Glutamatergic neuron (in vitro differentiated cells): Measurements from ENCODE around the gene RSPRY1. TPM values are rescaled to one million over a fixed set of nuclear protein-coding genes. Genes with fewer than 3 reads are reported as not detected.

Experiments used
- DNase-seq: peaks from one replicate; pipeline ENCODE4 v3.0.0; 2022
- H3K27ac Mint-ChIP-seq: one replicate; pipeline ENCODE4 v1.8.0; 2020; ENCODE audit warnings: mild to moderate bottlenecking, mixed read lengths, inconsistent platforms; ENCODE audit not compliant: unreplicated experiment
- H3K27me3 Mint-ChIP-seq: one replicate; pipeline ENCODE4 v1.8.0; 2020; ENCODE audit warnings: mild to moderate bottlenecking, moderate library complexity, mixed read lengths, inconsistent platforms; ENCODE audit not compliant: unreplicated experiment
- H3K36me3 Mint-ChIP-seq: one replicate; pipeline ENCODE4 v1.8.0; 2020; ENCODE audit warnings: mild to moderate bottlenecking, mixed read lengths, inconsistent platforms; ENCODE audit not compliant: unreplicated experiment
- H3K4me1 Mint-ChIP-seq: one replicate; pipeline ENCODE4 v1.8.0; 2020; ENCODE audit warnings: mild to moderate bottlenecking, low read depth, mixed read lengths, inconsistent platforms; ENCODE audit not compliant: unreplicated experiment
- H3K4me3 Mint-ChIP-seq: one replicate; pipeline ENCODE4 v1.8.0; 2020; ENCODE audit warnings: mild to moderate bottlenecking, mixed read lengths, inconsistent platforms; ENCODE audit not compliant: unreplicated experiment
- H3K9me3 Mint-ChIP-seq: one replicate; pipeline ENCODE4 v1.8.0; 2020; ENCODE audit warnings: mild to moderate bottlenecking, moderate library complexity, mixed read lengths, inconsistent platforms; ENCODE audit not compliant: unreplicated experiment
- CTCF ChIP-seq: fragments of 200-600 bp; sonication (generic); IDR thresholded peaks from one replicate; pipeline ENCODE4 v1.5.0; 2021; ENCODE audit not compliant: partially characterized antibody, unreplicated experiment
- total RNA-seq: library from RNA; stranded (reverse); fragmentation: NEBNext Ultra II Directional; extraction: Animal tissue kit (Norgen Biotek cat#: 25700); gene quantifications from one replicate; pipeline ENCODE4 v1.2.1, GENCODE V29; 2021; ENCODE audit not compliant: unreplicated experiment

RSPRY1 gene
- total RNA-seq, 1 donor from 2014 or later = 70.0 TPM

DNA sequence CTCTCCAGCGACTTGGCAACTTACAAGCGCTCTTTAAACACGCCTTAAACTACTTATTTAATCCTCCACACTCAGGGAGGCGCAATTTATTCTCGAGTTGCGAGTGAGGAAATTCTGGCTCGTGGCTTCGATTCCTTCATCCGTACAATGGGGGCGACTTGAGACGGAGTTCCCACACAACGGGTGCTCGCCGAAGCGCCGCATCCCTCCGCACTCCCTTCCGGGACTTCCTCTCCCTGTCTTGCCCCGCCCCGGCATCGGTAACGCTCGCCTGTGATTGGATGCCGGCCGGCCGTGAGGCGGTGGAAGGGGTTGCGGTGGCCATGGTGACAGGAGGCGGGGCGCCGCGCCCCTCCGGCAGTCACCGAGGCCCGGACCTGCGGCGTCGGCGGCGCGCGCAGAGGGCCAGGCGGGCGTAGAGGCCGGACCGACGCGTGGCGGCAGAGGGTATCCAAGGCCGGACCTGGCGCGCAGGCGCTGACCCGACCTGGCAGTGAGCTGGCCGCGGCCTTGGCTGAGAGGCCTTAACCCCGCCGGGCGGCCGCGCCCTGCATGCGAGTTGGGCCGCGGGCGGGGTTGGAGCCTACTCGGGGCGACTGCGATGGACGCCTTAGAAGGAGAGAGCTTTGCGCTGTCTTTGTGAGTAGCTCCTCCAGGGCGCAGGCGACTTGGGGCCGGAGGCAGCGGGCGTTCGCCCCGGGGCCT, 58.8 kb downstream of the RSPRY1 start, which contains the start of gene ARL2BP:
TSS of gene ARL2BP (plus strand) at position 493 of the 705 bp plus-strand sequence. CDS start at position 602, 109 bp downstream.
- Mint-ChIP-seq H3K27me3 (peaks cover 5% of the 10 kb centered on the region), H3K27ac (peak within 1 kb of the TSS; percentile 94), H3K4me3 (peak within 1 kb of the TSS; percentile 95), H3K36me3 (no peaks in the 10 kb centered on the region), H3K9me3 (peaks cover 3% of the 10 kb centered on the region), H3K4me1 (peaks cover 5% of the 10 kb centered on the region)
- DNase-seq = peak; percentile 99
- no peak for TF ChIP-seq CTCF

GRCh38 chr16:57245472-57246113, 59.5 kb downstream of the RSPRY1 start:
- DNase-seq = peak; percentile 58
- Mint-ChIP-seq H3K9me3 (peaks cover 4% of the 10 kb centered on the region), H3K36me3 (no peaks in the 10 kb centered on the region), H3K4me1 (peaks cover 5% of the 10 kb centered on the region), H3K27ac (peak overlapping the region; percentile 75), H3K4me3 (peak overlapping the region; percentile 90), H3K27me3 (peaks cover 5% of the 10 kb centered on the region)
- no peak for TF ChIP-seq CTCF

DNA sequence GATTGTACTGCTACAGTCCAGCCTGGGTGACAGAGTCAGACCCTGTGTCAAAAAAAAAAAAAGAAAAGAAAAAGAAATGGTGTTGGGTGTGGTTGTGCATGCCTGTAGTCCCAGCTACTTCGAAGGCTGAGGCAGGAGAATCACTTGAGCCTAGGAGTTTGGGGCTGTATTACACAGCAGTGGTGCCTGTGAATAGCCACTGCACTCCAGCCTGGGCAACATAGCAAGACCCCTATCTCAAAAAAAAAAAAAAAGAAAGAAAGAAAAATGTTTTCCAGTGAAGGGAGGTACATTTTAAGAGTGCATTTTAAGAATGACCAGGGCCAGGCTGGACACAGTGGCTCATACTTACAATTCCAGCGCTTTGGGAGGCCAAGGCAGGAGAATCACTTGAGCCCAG, 65.2 kb downstream of the RSPRY1 start:
- DNase-seq = no peak
- Mint-ChIP-seq H3K4me3 (no peak overlapping the region), H3K27me3 (peaks cover 3% of the 10 kb centered on the region), H3K27ac (no peak overlapping the region), H3K9me3 (peaks cover 4% of the 10 kb centered on the region), H3K36me3 (peaks cover 8% of the 10 kb centered on the region), H3K4me1 (no peaks in the 10 kb centered on the region)
- no peak for TF ChIP-seq CTCF

GRCh38 chr16:57252148-57252721, 66.1 kb downstream of the RSPRY1 start:
- Mint-ChIP-seq H3K9me3 (peaks cover 4% of the 10 kb centered on the region), H3K36me3 (peaks cover 8% of the 10 kb centered on the region), H3K4me1 (no peaks in the 10 kb centered on the region), H3K27ac (no peak overlapping the region), H3K27me3 (peaks cover 3% of the 10 kb centered on the region), H3K4me3 (no peak overlapping the region)
- TF ChIP-seq CTCF = no peak
- no peak for DNase-seq

DNA sequence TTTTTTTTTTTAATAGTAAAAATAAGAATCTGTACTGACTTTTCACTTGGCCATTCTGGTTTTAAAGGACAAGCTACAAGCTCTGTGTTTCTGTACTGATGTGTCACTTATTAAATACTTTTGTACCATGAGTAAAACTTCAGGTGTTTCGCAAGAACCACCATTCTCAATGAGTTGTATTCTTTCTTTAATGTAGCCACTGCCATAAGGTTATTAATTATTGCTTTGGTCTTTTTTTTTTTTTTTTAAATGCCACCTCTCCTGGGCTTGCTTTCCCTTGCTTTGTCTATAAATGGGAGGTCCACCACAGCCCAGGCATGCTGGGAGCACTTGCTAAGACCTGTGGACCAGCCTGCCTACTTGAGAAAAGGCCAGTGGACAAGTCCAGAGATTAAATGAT, 67.3 kb downstream of the RSPRY1 start:
- H3K4me3 Mint-ChIP-seq = no peak overlapping the region
- TF ChIP-seq CTCF = no peak
- no peak for DNase-seq
- H3K4me1 Mint-ChIP-seq = no peaks in the 10 kb centered on the region
- H3K9me3 Mint-ChIP-seq = peaks cover 4% of the 10 kb centered on the region
- H3K36me3 Mint-ChIP-seq = peaks cover 8% of the 10 kb centered on the region
- no peak overlapping the region for H3K27ac Mint-ChIP-seq
- H3K27me3 Mint-ChIP-seq = peaks cover 5% of the 10 kb centered on the region
